ENCODE measurements around the gene ZNF326.
A peak's percentile ranks its signal among the peaks of the same experiment; 100 is the strongest.

Gene ZNF326

GRCh38 chr1:89986020-89986419, 8.9 kb upstream of the ZNF326 start:
- no peaks in the 10 kb centered on the region for H3K27me3 ChIP-seq (ENCODE audit: low read length)
- H4K20me1 ChIP-seq (ENCODE audit: low read depth, low read length), result no peaks in the 10 kb centered on the region
- no peak for TF ChIP-seq EZH2phosphoT487 (conservative IDR thresholded peaks at IDR 0.05; ENCODE audit: low read length)
- TF ChIP-seq, protein P1, sequence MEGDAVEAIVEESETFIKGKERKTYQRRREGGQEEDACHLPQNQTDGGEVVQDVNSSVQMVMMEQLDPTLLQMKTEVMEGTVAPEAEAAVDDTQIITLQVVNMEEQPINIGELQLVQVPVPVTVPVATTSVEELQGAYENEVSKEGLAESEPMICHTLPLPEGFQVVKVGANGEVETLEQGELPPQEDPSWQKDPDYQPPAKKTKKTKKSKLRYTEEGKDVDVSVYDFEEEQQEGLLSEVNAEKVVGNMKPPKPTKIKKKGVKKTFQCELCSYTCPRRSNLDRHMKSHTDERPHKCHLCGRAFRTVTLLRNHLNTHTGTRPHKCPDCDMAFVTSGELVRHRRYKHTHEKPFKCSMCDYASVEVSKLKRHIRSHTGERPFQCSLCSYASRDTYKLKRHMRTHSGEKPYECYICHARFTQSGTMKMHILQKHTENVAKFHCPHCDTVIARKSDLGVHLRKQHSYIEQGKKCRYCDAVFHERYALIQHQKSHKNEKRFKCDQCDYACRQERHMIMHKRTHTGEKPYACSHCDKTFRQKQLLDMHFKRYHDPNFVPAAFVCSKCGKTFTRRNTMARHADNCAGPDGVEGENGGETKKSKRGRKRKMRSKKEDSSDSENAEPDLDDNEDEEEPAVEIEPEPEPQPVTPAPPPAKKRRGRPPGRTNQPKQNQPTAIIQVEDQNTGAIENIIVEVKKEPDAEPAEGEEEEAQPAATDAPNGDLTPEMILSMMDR (IDR thresholded peaks at IDR 0.05; ENCODE audit: insufficient read depth, low read length, poor library complexity, severe bottlenecking), result no peak
- no peak overlapping the region for H3K4me3 ChIP-seq (ENCODE audit: insufficient read depth, low read length, poor library complexity, severe bottlenecking)
- no peak overlapping the region for H2AFZ ChIP-seq (ENCODE audit: low read depth, low read length, severe bottlenecking)
- H3K27ac ChIP-seq (ENCODE audit: low read depth, low read length), result no peak overlapping the region
- H3K9ac ChIP-seq (ENCODE audit: low read length), result no peak overlapping the region
- no peaks in the 10 kb centered on the region for H3K79me2 ChIP-seq (ENCODE audit: insufficient read depth, low read length)
- H3K4me2 ChIP-seq (ENCODE audit: low read depth, low read length, poor library complexity, severe bottlenecking), result no peak overlapping the region
- H3K9me2 ChIP-seq (replicated peaks; ENCODE audit: insufficient read depth, low read length), result no peaks in the 10 kb centered on the region
- H3K36me3 ChIP-seq (ENCODE audit: low read length), result no peaks in the 10 kb centered on the region
- no peaks in the 10 kb centered on the region for H3F3A ChIP-seq (ENCODE audit: insufficient read depth)
- H3K9me3 ChIP-seq (ENCODE audit: insufficient read depth, low read length), result no peaks in the 10 kb centered on the region

- H3K27me3 ChIP-seq (ENCODE audit: low read length), result no peaks in the 10 kb centered on the region
- H3K4me2 ChIP-seq (ENCODE audit: low read depth, low read length, poor library complexity, severe bottlenecking), result no peak overlapping the region
- no peak overlapping the region for H3K4me3 ChIP-seq (ENCODE audit: insufficient read depth, low read length, poor library complexity, severe bottlenecking)
- H3K27ac ChIP-seq (ENCODE audit: low read depth, low read length), result no peak overlapping the region
- H3K79me2 ChIP-seq (ENCODE audit: insufficient read depth, low read length), result no peaks in the 10 kb centered on the region
- TF ChIP-seq, protein P1 (IDR thresholded peaks at IDR 0.05; ENCODE audit: insufficient read depth, low read length, poor library complexity, severe bottlenecking), result peak; percentile 64
- TF ChIP-seq EZH2phosphoT487 (conservative IDR thresholded peaks at IDR 0.05; ENCODE audit: low read length), result no peak
- H2AFZ ChIP-seq (ENCODE audit: low read depth, low read length, severe bottlenecking), result no peak overlapping the region
- no peaks in the 10 kb centered on the region for H3K9me2 ChIP-seq (replicated peaks; ENCODE audit: insufficient read depth, low read length)
- no peak overlapping the region for H3K9ac ChIP-seq (ENCODE audit: low read length)
- H3K9me3 ChIP-seq (ENCODE audit: insufficient read depth, low read length), result no peaks in the 10 kb centered on the region
- H4K20me1 ChIP-seq (ENCODE audit: low read depth, low read length), result no peaks in the 10 kb centered on the region
- H3F3A ChIP-seq (ENCODE audit: insufficient read depth), result no peaks in the 10 kb centered on the region
- no peaks in the 10 kb centered on the region for H3K36me3 ChIP-seq (ENCODE audit: low read length)
These were observed 7.6 kb upstream of the ZNF326 start for GRCh38 chr1:89987159-89987819.

- no peak overlapping the region for H3K4me3 ChIP-seq (ENCODE audit: insufficient read depth, low read length, poor library complexity, severe bottlenecking)
- no peak overlapping the region for H3K27ac ChIP-seq (ENCODE audit: low read depth, low read length)
- no peaks in the 10 kb centered on the region for H3K79me2 ChIP-seq (ENCODE audit: insufficient read depth, low read length)
- H3K4me2 ChIP-seq (ENCODE audit: low read depth, low read length, poor library complexity, severe bottlenecking), result no peak overlapping the region
- H3F3A ChIP-seq (ENCODE audit: insufficient read depth), result no peaks in the 10 kb centered on the region
- TF ChIP-seq, protein P1 (IDR thresholded peaks at IDR 0.05; ENCODE audit: insufficient read depth, low read length, poor library complexity, severe bottlenecking), result no peak
- no peak for TF ChIP-seq EZH2phosphoT487 (conservative IDR thresholded peaks at IDR 0.05; ENCODE audit: low read length)
- H3K9me3 ChIP-seq (ENCODE audit: insufficient read depth, low read length), result no peaks in the 10 kb centered on the region
- no peak overlapping the region for H3K9ac ChIP-seq (ENCODE audit: low read length)
- no peaks in the 10 kb centered on the region for H3K27me3 ChIP-seq (ENCODE audit: low read length)
- no peaks in the 10 kb centered on the region for H3K36me3 ChIP-seq (ENCODE audit: low read length)
- no peak overlapping the region for H2AFZ ChIP-seq (ENCODE audit: low read depth, low read length, severe bottlenecking)
- no peaks in the 10 kb centered on the region for H4K20me1 ChIP-seq (ENCODE audit: low read depth, low read length)
- H3K9me2 ChIP-seq (replicated peaks; ENCODE audit: insufficient read depth, low read length), result no peaks in the 10 kb centered on the region
These were observed 5.8 kb upstream of the ZNF326 start for GRCh38 chr1:89989099-89989498.
